ENCODE data around the gene ARHGEF4.

The ARHGEF4 gene

GRCh38 chr2:131004446-131005209, 167.9 kb downstream of the ARHGEF4 start:
- in situ Hi-C loops (cut with MboI; ENCODE audit: low pct_unique_long_range_greater_than_20kb, low sequenced_read_pairs, unreplicated experiment): no loop called here
- no peak for TF ChIP-seq CTCF (IDR thresholded peaks at IDR 0.05; ENCODE audit: extremely low read depth, insufficient read depth, missing control alignments)
- DNase-seq (ENCODE audit: low spot score): no peak

GRCh38 chr2:131005216-131005935, 168.7 kb downstream of the ARHGEF4 start:
- TF ChIP-seq CTCF (IDR thresholded peaks at IDR 0.05; ENCODE audit: extremely low read depth, insufficient read depth, missing control alignments): no peak
- DNase-seq (ENCODE audit: low spot score): no peak
- in situ Hi-C loops (cut with MboI; ENCODE audit: low pct_unique_long_range_greater_than_20kb, low sequenced_read_pairs, unreplicated experiment): no loop called here

DNA sequence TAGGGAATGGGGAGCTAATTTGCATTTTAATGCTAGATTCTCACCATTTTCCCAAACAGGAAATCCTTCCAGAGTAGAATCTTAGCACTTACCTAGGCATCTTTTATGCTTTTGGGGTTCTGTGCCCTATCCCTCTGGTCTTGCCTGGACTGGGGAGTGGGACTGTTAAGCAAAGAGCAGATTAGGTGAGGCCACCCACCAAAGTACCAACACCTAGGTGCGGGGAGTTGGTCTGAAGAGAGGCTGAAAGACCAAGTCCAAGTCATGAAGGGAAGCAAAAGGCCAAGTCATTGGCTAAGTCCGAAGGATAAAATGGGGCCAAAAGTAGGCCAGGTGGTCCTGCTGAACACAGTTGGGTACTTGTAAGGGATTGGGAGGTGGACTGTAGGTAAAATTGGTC, 169.8 kb downstream of the ARHGEF4 start:
- in situ Hi-C loops (cut with MboI; ENCODE audit: low pct_unique_long_range_greater_than_20kb, low sequenced_read_pairs, unreplicated experiment): no loop called here
- no peak for TF ChIP-seq CTCF (IDR thresholded peaks at IDR 0.05; ENCODE audit: extremely low read depth, insufficient read depth, missing control alignments)
- DNase-seq (ENCODE audit: low spot score): no peak

DNA sequence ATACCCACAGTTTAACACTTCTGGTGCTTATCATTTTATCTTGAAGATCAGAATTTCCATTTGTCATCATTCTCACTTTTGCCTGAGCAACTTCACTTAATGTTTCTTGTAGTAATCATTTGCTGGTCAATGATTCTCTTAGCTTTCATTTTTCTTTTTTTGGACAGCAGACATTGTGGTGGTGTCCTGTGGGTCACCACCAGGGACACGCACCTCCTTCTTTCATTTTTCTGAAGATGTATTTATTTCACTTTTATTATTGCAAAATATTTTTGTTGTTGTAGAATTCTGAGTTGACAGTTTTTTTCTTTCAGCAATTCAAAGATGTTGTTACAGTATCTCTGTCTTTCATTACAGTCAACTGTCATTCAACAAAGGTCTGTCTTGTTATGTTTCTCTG, 172.3 kb downstream of the ARHGEF4 start:
- no peak for TF ChIP-seq CTCF (IDR thresholded peaks at IDR 0.05; ENCODE audit: extremely low read depth, insufficient read depth, missing control alignments)
- no peak for DNase-seq (ENCODE audit: low spot score)
- in situ Hi-C loops (cut with MboI; ENCODE audit: low pct_unique_long_range_greater_than_20kb, low sequenced_read_pairs, unreplicated experiment): no loop called here

- TF ChIP-seq CTCF (IDR thresholded peaks at IDR 0.05; ENCODE audit: extremely low read depth, insufficient read depth, missing control alignments): no peak
These were observed 173.2 kb downstream of the ARHGEF4 start for GRCh38 chr2:131009713-131010475.

GRCh38 chr2:131010566-131010965, 173.9 kb downstream of the ARHGEF4 start:
- no peak for DNase-seq (ENCODE audit: low spot score)
- no peak for TF ChIP-seq CTCF (IDR thresholded peaks at IDR 0.05; ENCODE audit: extremely low read depth, insufficient read depth, missing control alignments)

More at GRCh38 chr2:131009713-131010475, 173.2 kb downstream of the ARHGEF4 start:
- no peak for DNase-seq (ENCODE audit: low spot score)
- in situ Hi-C loops (cut with MboI; ENCODE audit: low pct_unique_long_range_greater_than_20kb, low sequenced_read_pairs, unreplicated experiment): no loop called here

More at GRCh38 chr2:131010566-131010965, 173.9 kb downstream of the ARHGEF4 start:
- in situ Hi-C loops (cut with MboI; ENCODE audit: low pct_unique_long_range_greater_than_20kb, low sequenced_read_pairs, unreplicated experiment): no loop called here
